CD4-positive, alpha-beta memory T cell (primary cell): Measurements from ENCODE around the gene CUBN. TPM values are rescaled to one million over a fixed set of nuclear protein-coding genes. Genes with fewer than 3 reads are reported as not detected.
A peak's percentile ranks its signal among the peaks of the same experiment; 100 is the strongest.

Experiments used
- CTCF ChIA-PET: fragments of 350-600 bp; sonication (Branson Sonifier 250); formaldehyde crosslinking; loops from one replicate; lab custom pipeline; 2021; ENCODE audit warnings: inconsistent platforms; ENCODE audit not compliant: partially characterized antibody; lab: Charles Lee
- POLR2A ChIA-PET: fragments of 350-600 bp; sonication (Branson Sonifier 250); formaldehyde crosslinking; loops from one replicate; lab custom pipeline; 2021; ENCODE audit not compliant: partially characterized antibody; lab: Charles Lee
- DNase-seq, 5 donors: peaks; one replicate each; pipeline versions ENCODE4 v3.0.0 to v3.0.0-alpha.2; 2020 to 2022; ENCODE audit warnings: mixed read lengths in 1 of 5
- H3K27ac ChIP-seq: one replicate; pipeline ENCODE4 v1.7.0; 2013; ENCODE audit warnings: low read depth, low read length
- H3K27me3 ChIP-seq: 2 replicates; pipeline ENCODE4 v1.7.0; 2013; ENCODE audit warnings: mild to moderate bottlenecking, low read length, moderate library complexity; ENCODE audit not compliant: insufficient read depth
- H3K36me3 ChIP-seq: 2 replicates; pipeline ENCODE4 v1.7.0; 2013; ENCODE audit warnings: mild to moderate bottlenecking, low read length, moderate library complexity; ENCODE audit not compliant: insufficient read depth
- H3K4me1 ChIP-seq: 2 replicates; pipeline ENCODE4 v1.7.0; 2013; ENCODE audit warnings: mild to moderate bottlenecking, low read length, moderate library complexity; ENCODE audit not compliant: insufficient read depth
- H3K4me3 ChIP-seq, 2 donors: one replicate each; pipeline ENCODE4 v1.7.0; 2013; ENCODE audit warnings: low read length in 2 of 2, mild to moderate bottlenecking in 1 of 2
- H3K9me3 ChIP-seq, 2 donors: one replicate each; pipeline ENCODE4 v1.7.0; 2013; ENCODE audit warnings: low read length in 2 of 2, control low read depth in 1 of 2; ENCODE audit not compliant: control insufficient read depth in 1 of 2
- H3K27ac Mint-ChIP-seq, 7 donors: one replicate each; pipeline ENCODE4 v1.8.0; 2020 to 2021; ENCODE audit warnings: mixed read lengths in 7 of 7, mild to moderate bottlenecking in 6 of 7, inconsistent platforms in 3 of 7, moderate library complexity in 3 of 7
- H3K27me3 Mint-ChIP-seq, 2 donors: one replicate each; pipeline ENCODE4 v1.8.0; 2020 to 2021; ENCODE audit warnings: mixed read lengths in 2 of 2
- H3K36me3 Mint-ChIP-seq, 2 donors: one replicate each; pipeline ENCODE4 v1.8.0; 2020 to 2021; ENCODE audit warnings: mixed read lengths in 2 of 2, inconsistent platforms in 1 of 2, mild to moderate bottlenecking in 1 of 2
- H3K4me1 Mint-ChIP-seq, 4 donors: one replicate each; pipeline ENCODE4 v1.8.0; 2020 to 2021; ENCODE audit warnings: mixed read lengths in 4 of 4, mild to moderate bottlenecking in 1 of 4
- H3K4me3 Mint-ChIP-seq, 8 donors: one replicate each; pipeline ENCODE4 v1.8.0; 2020 to 2021; ENCODE audit warnings: mixed read lengths in 8 of 8, mild to moderate bottlenecking in 7 of 8, moderate library complexity in 6 of 8, inconsistent platforms in 3 of 8
- H3K9me3 Mint-ChIP-seq, 8 donors: one replicate each; pipeline ENCODE4 v1.8.0; 2020 to 2021; ENCODE audit warnings: mixed read lengths in 8 of 8, mild to moderate bottlenecking in 5 of 8, inconsistent platforms in 3 of 8, moderate library complexity in 1 of 8
- intact Hi-C: fragments of 100-400 bp; cut with micrococcal nuclease; formaldehyde crosslinking; loops from one replicate; pipeline ENCODE4 v1.15.1; 2023
- polyA plus RNA-seq, 2 donors: library from polyadenylated mRNA; unstranded; fragments of 300-500 nt; fragmentation: Illumina TruSeq; gene quantifications; one replicate each; pipeline ENCODE4 v1.2.3, GENCODE V29; 2021
- total RNA-seq, 2 experiments: library from RNA; stranded (reverse); gene quantifications; one replicate each; pipeline ENCODE4 v1.2.3, GENCODE V29; 2021

Gene CUBN
- total and polyA plus RNA-seq, 4 experiments from 2014 or later: 0.49 to 10.9 (median 8.5) TPM; not detected in 1

DNA sequence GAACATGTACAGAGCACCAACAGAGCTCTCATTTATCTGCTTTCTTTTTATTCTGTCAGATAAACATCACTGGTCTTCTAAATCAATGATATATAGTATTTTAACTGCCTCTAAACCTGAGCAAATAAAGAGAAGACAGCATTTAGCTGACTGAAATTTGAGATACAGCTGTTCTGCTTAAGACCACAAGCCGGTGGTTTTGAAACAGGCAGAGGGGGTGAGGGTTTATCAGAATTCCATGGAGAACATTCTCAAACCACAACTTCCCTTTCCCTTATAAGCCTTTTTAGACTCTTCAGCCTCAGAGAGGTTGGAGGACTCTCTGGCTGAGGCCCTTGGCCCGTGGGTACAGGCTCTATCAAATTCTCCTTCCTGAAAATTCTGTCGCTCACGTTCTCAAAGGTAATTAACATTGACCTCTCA, 225.0 kb downstream of the CUBN start:
- H3K9me3 Mint-ChIP-seq: peaks cover 0 to 2% (median 0%) of the 10 kb centered on the region in 8 donors
- peaks cover 4 to 9% (median 6%) of the 10 kb centered on the region in 4 donors for H3K4me1 Mint-ChIP-seq
- H3K4me1 ChIP-seq: peaks cover 4% of the 10 kb centered on the region
- no peak for DNase-seq
- no peak overlapping the region for H3K27ac Mint-ChIP-seq
- ChIA-PET POLR2A (interaction anchor here (1.2 kb wide), 1 partner anchor 14 kb away, joined by 3 read pairs; no protein-coding TSS in a partner anchor), CTCF (interaction anchor here (1.8 kb wide), 1 partner anchor 14 kb away, joined by 4 read pairs; no protein-coding TSS in a partner anchor)
- no peaks in the 10 kb centered on the region for H3K27me3 Mint-ChIP-seq
- no peak overlapping the region for H3K4me3 Mint-ChIP-seq
- H3K27ac ChIP-seq: no peak overlapping the region
- H3K27me3 ChIP-seq: no peaks in the 10 kb centered on the region
- H3K36me3 ChIP-seq: no peaks in the 10 kb centered on the region
- H3K9me3 ChIP-seq: no peaks in the 10 kb centered on the region
- H3K36me3 Mint-ChIP-seq: peaks cover 4 to 13% of the 10 kb centered on the region in 2 donors
- intact Hi-C loops: no loop called here
- H3K4me3 ChIP-seq: no peak overlapping the region

DNA sequence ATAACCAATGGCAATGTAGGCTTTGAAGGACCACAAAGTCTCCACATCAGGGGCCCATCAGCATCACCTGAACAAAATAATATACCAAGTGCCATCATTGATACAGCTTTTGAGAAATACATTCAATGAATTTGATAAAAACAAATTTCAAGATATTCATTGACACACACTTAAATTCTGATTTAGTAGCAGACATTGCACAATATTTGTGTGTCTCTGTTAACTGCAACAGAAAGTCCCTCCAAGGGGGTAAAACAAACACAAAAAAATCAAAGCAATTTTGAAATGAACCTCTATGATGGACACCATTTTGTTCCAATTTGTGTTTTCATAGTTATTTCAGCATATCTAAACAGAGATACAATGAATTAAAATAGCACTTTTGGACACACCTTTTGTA, 225.6 kb downstream of the CUBN start:
- ChIA-PET CTCF (interaction anchor here (1.8 kb wide), 1 partner anchor 13 kb away, joined by 4 read pairs; no protein-coding TSS in a partner anchor), POLR2A (interaction anchor here (1.2 kb wide), 1 partner anchor 13 kb away, joined by 3 read pairs; no protein-coding TSS in a partner anchor)
- Histone ChIP-seq H3K27me3 (no peaks in the 10 kb centered on the region), H3K27ac (no peak overlapping the region), H3K36me3 (no peaks in the 10 kb centered on the region), H3K9me3 (no peaks in the 10 kb centered on the region), H3K4me1 (peaks cover 4% of the 10 kb centered on the region), H3K4me3 (no peak overlapping the region)
- Mint-ChIP-seq H3K4me3 (no peak overlapping the region), H3K27me3 (no peaks in the 10 kb centered on the region), H3K36me3 (peaks cover 8 to 16% of the 10 kb centered on the region in 2 donors), H3K4me1 (peaks cover 4 to 9% (median 6%) of the 10 kb centered on the region in 4 donors), H3K9me3 (peaks cover 0 to 2% (median 0%) of the 10 kb centered on the region in 8 donors), H3K27ac (no peak overlapping the region)
- intact Hi-C loops: no loop called here
- DNase-seq: no peak

DNA sequence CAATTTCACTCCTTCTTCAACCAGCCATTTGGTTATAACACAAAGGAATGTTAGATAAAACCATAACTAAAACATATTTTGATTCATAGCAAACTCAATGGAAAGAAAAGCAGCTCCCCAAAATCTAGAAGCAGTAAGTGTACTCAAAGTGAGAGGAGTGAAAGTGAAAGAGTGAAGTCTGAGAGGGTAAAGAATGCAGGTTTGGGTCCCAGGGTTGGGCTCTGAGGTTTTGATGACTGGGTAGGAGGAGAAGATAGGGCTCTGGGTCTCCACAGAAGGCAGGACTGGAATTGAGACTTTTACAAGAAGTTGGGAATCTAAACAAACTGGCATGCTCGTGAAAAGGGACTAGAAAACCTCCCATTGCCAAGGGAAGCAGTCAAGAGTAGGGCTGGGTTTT, 227.0 kb downstream of the CUBN start:
- H3K27ac Mint-ChIP-seq: peak overlapping the region in 2 of 7 donors; percentile 21 to 72
- H3K27me3 Mint-ChIP-seq: no peaks in the 10 kb centered on the region
- H3K9me3 ChIP-seq: no peaks in the 10 kb centered on the region
- intact Hi-C loops: no loop called here
- H3K4me3 ChIP-seq: no peak overlapping the region
- H3K36me3 Mint-ChIP-seq: peaks cover 16 to 22% of the 10 kb centered on the region in 2 donors
- H3K9me3 Mint-ChIP-seq: peaks cover 0 to 2% (median 0%) of the 10 kb centered on the region in 8 donors
- DNase-seq: no peak
- H3K4me1 ChIP-seq: peaks cover 4% of the 10 kb centered on the region
- H3K4me1 Mint-ChIP-seq: peaks cover 4 to 9% (median 6%) of the 10 kb centered on the region in 4 donors
- H3K4me3 Mint-ChIP-seq: peak overlapping the region in 6 of 8 donors; percentile 1 to 53 (median 15)
- CTCF ChIA-PET: no interaction called here
- H3K36me3 ChIP-seq: no peaks in the 10 kb centered on the region
- H3K27ac ChIP-seq: no peak overlapping the region
- no peaks in the 10 kb centered on the region for H3K27me3 ChIP-seq
- POLR2A ChIA-PET: no interaction called here

DNA sequence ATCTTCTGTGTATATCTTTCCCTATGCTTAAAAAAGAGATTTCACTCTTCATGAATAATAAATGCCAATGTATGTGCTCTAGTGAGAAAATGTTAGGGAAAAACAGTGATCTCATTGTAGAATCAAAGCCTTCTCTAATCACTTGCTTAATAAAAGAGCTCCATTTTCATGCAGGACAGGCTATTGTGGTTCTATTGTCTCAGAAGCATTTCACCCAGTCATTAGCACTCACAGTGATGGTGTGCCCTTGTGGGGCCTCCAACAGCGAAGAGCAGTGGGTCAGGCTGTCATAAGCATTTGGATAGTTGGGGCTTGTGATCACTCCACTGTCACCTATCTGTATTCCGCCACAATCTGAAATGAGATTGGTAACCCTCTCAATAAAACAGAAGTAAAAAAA, 228.5 kb downstream of the CUBN start:
- ChIA-PET POLR2A (no interaction called here), CTCF (interaction anchor here (1.0 to 1.1 kb wide), 2 partner anchors 353 to 529 kb away, joined by 3 read pairs; no protein-coding TSS in a partner anchor)
- Histone ChIP-seq H3K4me1 (peaks cover 4% of the 10 kb centered on the region), H3K36me3 (no peaks in the 10 kb centered on the region), H3K9me3 (no peaks in the 10 kb centered on the region), H3K4me3 (no peak overlapping the region), H3K27me3 (no peaks in the 10 kb centered on the region), H3K27ac (no peak overlapping the region)
- Mint-ChIP-seq H3K4me3 (no peak overlapping the region), H3K9me3 (peaks cover 0 to 3% (median 0%) of the 10 kb centered on the region in 8 donors), H3K27ac (peak overlapping the region in 1 of 7 donors; percentile 19), H3K36me3 (peaks cover 16 to 22% of the 10 kb centered on the region in 2 donors), H3K27me3 (no peaks in the 10 kb centered on the region), H3K4me1 (peaks cover 4 to 9% (median 6%) of the 10 kb centered on the region in 4 donors)
- intact Hi-C loops: no loop called here
- no peak for DNase-seq

DNA sequence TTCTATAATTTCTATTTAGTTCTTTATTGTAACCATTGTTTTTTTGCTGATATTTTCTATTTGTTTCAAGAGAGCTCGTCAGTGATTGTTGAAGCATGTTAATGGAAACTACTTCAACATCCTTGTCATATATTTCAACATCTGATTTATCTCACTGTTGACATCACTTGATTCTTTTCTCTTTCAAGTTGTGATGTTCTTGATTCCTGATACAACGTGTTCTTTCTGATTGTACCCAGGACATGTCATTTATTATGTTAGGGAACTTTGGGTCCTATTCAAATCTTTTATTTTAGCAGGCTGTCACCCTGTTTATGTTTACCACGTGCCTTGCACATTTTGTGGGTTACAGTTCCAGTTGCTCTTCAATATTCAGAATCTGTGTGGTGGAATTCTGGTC, 232.6 kb downstream of the CUBN start:
- peaks cover 16 to 22% of the 10 kb centered on the region in 2 donors for H3K36me3 Mint-ChIP-seq
- DNase-seq: no peak
- no peaks in the 10 kb centered on the region for H3K4me1 ChIP-seq
- no peak overlapping the region for H3K27ac ChIP-seq
- H3K9me3 ChIP-seq: no peaks in the 10 kb centered on the region
- peak overlapping the region in 1 of 7 donors; percentile 13 for H3K27ac Mint-ChIP-seq
- no peaks in the 10 kb centered on the region for H3K36me3 ChIP-seq
- H3K9me3 Mint-ChIP-seq: peaks cover 0 to 4% (median 0%) of the 10 kb centered on the region in 8 donors
- CTCF ChIA-PET: no interaction called here
- no peaks in the 10 kb centered on the region for H3K27me3 Mint-ChIP-seq
- peaks cover 0 to under 1% (median 0%) of the 10 kb centered on the region in 4 donors for H3K4me1 Mint-ChIP-seq
- intact Hi-C loops: no loop called here
- no peak overlapping the region for H3K4me3 ChIP-seq
- H3K27me3 ChIP-seq: no peaks in the 10 kb centered on the region
- no peak overlapping the region for H3K4me3 Mint-ChIP-seq
- POLR2A ChIA-PET: no interaction called here

DNA sequence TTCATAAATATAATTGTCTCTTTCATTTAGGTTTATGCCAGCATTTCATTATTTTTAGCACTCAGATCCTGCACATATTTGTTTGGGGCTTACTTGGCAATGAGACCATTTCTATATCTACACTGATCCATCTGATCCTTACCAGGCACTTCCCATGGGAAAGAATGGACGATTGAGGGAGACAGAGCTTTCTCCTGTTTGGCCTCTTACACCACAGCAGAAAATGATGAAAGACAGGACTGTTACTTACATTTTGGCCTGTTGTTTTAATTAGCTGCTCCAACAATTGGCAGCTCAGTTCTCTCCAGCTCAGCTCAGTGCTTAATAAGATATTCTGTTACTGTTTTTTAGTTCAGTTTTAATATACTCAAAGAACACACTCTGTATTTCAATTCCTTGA, 234.8 kb downstream of the CUBN start:
- Histone ChIP-seq H3K36me3 (no peaks in the 10 kb centered on the region), H3K9me3 (no peaks in the 10 kb centered on the region), H3K4me1 (peaks cover 10% of the 10 kb centered on the region), H3K4me3 (no peak overlapping the region), H3K27me3 (no peaks in the 10 kb centered on the region), H3K27ac (no peak overlapping the region)
- peak overlapping the region in 1 of 7 donors; percentile 17 for H3K27ac Mint-ChIP-seq
- ChIA-PET CTCF (no interaction called here), POLR2A (no interaction called here)
- intact Hi-C loops: loop anchor here (5.0 kb wide), 1 partner anchor 132 kb away; no protein-coding TSS in a partner anchor
- peaks cover 0 to 4% (median 0%) of the 10 kb centered on the region in 8 donors for H3K9me3 Mint-ChIP-seq
- peaks cover 10 to 13% of the 10 kb centered on the region in 2 donors for H3K36me3 Mint-ChIP-seq
- no peaks in the 10 kb centered on the region for H3K27me3 Mint-ChIP-seq
- no peak overlapping the region for H3K4me3 Mint-ChIP-seq
- peaks cover 6 to 13% (median 9%) of the 10 kb centered on the region in 4 donors for H3K4me1 Mint-ChIP-seq
- no peak for DNase-seq

DNA sequence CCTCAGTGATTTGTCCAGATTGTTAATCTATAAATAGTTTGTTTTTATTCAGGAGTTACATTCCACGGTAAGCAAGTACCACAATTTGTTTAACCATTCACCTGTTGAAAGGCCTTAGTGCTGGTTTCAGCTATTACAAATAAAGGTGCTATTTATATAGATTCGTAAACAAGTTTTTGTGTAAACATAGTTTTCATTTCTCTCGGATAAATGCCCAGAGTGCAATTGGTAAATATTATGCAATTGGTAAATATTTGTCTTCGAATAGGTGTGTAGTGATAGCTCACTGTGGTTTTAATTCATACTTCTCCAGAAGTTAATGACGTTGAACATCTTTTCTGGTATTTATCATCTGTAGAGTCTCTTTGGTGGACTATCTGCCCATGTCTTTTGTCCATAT, 235.9 kb downstream of the CUBN start:
- H3K4me1 ChIP-seq: peaks cover 10% of the 10 kb centered on the region
- no peak overlapping the region for H3K27ac ChIP-seq
- no peak overlapping the region for H3K4me3 Mint-ChIP-seq
- H3K27me3 Mint-ChIP-seq: no peaks in the 10 kb centered on the region
- ChIA-PET CTCF (no interaction called here), POLR2A (no interaction called here)
- H3K4me3 ChIP-seq: no peak overlapping the region
- H3K27ac Mint-ChIP-seq: peak overlapping the region in 1 of 7 donors; percentile 5
- no peaks in the 10 kb centered on the region for H3K27me3 ChIP-seq
- H3K9me3 ChIP-seq: no peaks in the 10 kb centered on the region
- H3K36me3 Mint-ChIP-seq: peaks cover 2 to 5% of the 10 kb centered on the region in 2 donors
- no peaks in the 10 kb centered on the region for H3K36me3 ChIP-seq
- intact Hi-C loops: loop anchor here (5.0 kb wide), 1 partner anchor 134 kb away; no protein-coding TSS in a partner anchor
- DNase-seq: no peak
- peaks cover 6 to 13% (median 9%) of the 10 kb centered on the region in 4 donors for H3K4me1 Mint-ChIP-seq
- H3K9me3 Mint-ChIP-seq: peaks cover 0 to 4% (median 0%) of the 10 kb centered on the region in 8 donors
